H1 (cell line): ENCODE results near the gene SUCNR1. TPM values are rescaled to one million over a fixed set of nuclear protein-coding genes. Genes with fewer than 3 reads are reported as not detected.

Experiments used
- CTCF ChIA-PET: fragments of 300-600 bp; sonication (Branson Sonifier 250); formaldehyde crosslinking; loops from one replicate; lab custom pipeline; 2021; ENCODE audit not compliant: partially characterized antibody; lab: Charles Lee
- POLR2A ChIA-PET: fragments of 300-600 bp; sonication (Branson Sonifier 250); formaldehyde crosslinking; loops from one replicate; lab custom pipeline; 2021; ENCODE audit warnings: inconsistent platforms; ENCODE audit not compliant: partially characterized antibody; lab: Charles Lee
- DNase-seq, 2 experiments: peaks; one replicate each; pipeline versions ENCODE4 v3.0.0 to v3.0.0-alpha.2; 2010 to 2022; ENCODE audit warnings: low spot score in 2 of 2, low read depth in 1 of 2, mixed read lengths in 1 of 2
- FAIRE-seq: peaks from 2 replicates; lab custom pipeline; 2011; peaks lifted over from hg19 to GRCh38; lab: Jason Lieb, UNC
- H2AFZ ChIP-seq: 2 replicates; pipeline ENCODE4 v1.8.1; 2012; ENCODE audit warnings: low read length, inconsistent platforms
- H2AK5ac ChIP-seq: 2 replicates; pipeline ENCODE4 v1.6.1; 2013; ENCODE audit warnings: low read depth, low read length
- H2BK120ac ChIP-seq: replicated peaks from 2 replicates; pipeline ENCODE3; 2013; ENCODE audit warnings: low read depth, low read length, inconsistent platforms
- H2BK12ac ChIP-seq: 2 replicates; pipeline ENCODE4 v1.6.1; 2013; ENCODE audit warnings: low read depth, low read length
- H2BK15ac ChIP-seq: 2 replicates; pipeline ENCODE4 v1.6.1; 2013; ENCODE audit warnings: low read length
- H2BK20ac ChIP-seq: 2 replicates; pipeline ENCODE4 v1.6.1; 2013; ENCODE audit warnings: low read length
- H2BK5ac ChIP-seq: 2 replicates; pipeline ENCODE4 v1.6.1; 2013; ENCODE audit warnings: low read depth, low read length
- H3K14ac ChIP-seq: 2 replicates; pipeline ENCODE4 v1.6.1; 2013; ENCODE audit warnings: inconsistent platforms; ENCODE audit not compliant: insufficient read length
- H3K18ac ChIP-seq: 2 replicates; pipeline ENCODE4 v1.6.1; 2013; ENCODE audit warnings: low read length; ENCODE audit errors: extremely low read depth
- H3K23ac ChIP-seq: 2 replicates; pipeline ENCODE4 v1.6.1; 2013; ENCODE audit warnings: inconsistent platforms; ENCODE audit not compliant: insufficient read length
- H3K23me2 ChIP-seq: 2 replicates; pipeline ENCODE4 v1.6.1; 2013; ENCODE audit warnings: low read depth, low read length
- H3K27ac ChIP-seq: 2 replicates; pipeline ENCODE4 v1.6.1; 2011; ENCODE audit warnings: low read depth, low read length, inconsistent platforms
- H3K27me3 ChIP-seq, 4 experiments: replicated peaks in 1 of 4; 1 replicate in 1 of 4; 2 replicates in 3 of 4; pipeline versions ENCODE4 v1.6.1 to v1.8.1; 2011 to 2013; ENCODE audit warnings: low read length in 3 of 4, mild to moderate bottlenecking in 3 of 4, inconsistent platforms in 2 of 4, mixed read lengths in 2 of 4, moderate library complexity in 1 of 4; ENCODE audit not compliant: control insufficient read depth in 3 of 4, insufficient read depth in 3 of 4; ENCODE audit errors: extremely low read depth in 1 of 4
- H3K36me3 ChIP-seq, 4 experiments: 2 replicates each; pipeline versions ENCODE4 v1.6.1 to v1.8.1; 2011 to 2013; ENCODE audit warnings: mild to moderate bottlenecking in 4 of 4, low read length in 3 of 4, moderate library complexity in 2 of 4, control low read depth in 1 of 4, inconsistent platforms in 1 of 4; ENCODE audit not compliant: insufficient read depth in 4 of 4, control insufficient read depth in 2 of 4
- H3K4ac ChIP-seq: replicated peaks from 2 replicates; pipeline ENCODE3; 2013; ENCODE audit warnings: low read length, low read depth, mixed read lengths, inconsistent platforms; ENCODE audit not compliant: insufficient read length
- H3K4me1 ChIP-seq, 4 experiments: replicated peaks in 1 of 4; 1 replicate in 1 of 4; 2 replicates in 3 of 4; pipeline versions ENCODE4 v1.6.1 to v1.8.1; 2011 to 2013; ENCODE audit warnings: low read length in 3 of 4, inconsistent platforms in 2 of 4, mixed read lengths in 1 of 4; ENCODE audit not compliant: insufficient read depth in 4 of 4, control insufficient read depth in 3 of 4
- H3K4me2 ChIP-seq, 2 experiments: 2 replicates each; pipeline versions ENCODE4 v1.6.1 to v1.8.1; 2011 to 2013; ENCODE audit warnings: low read depth in 2 of 2, low read length in 2 of 2, control low read depth in 1 of 2, inconsistent platforms in 1 of 2, mild to moderate bottlenecking in 1 of 2; ENCODE audit not compliant: insufficient read depth in 1 of 2
- H3K4me3 ChIP-seq, 4 experiments: fragments of 200-600, 300-600 bp in 1 of 4; sonication (generic), shearing (Covaris generic), sonication (Bioruptor Twin) in 1 of 4; 2 replicates each; pipeline versions ENCODE4 v1.5.1 to v1.8.1; 2011 to 2016; ENCODE audit warnings: low read length in 4 of 4, low read depth in 3 of 4, control low read depth in 2 of 4, inconsistent platforms in 2 of 4, mild to moderate bottlenecking in 2 of 4, mixed read lengths in 1 of 4, moderate library complexity in 1 of 4; ENCODE audit not compliant: insufficient read depth in 2 of 4; ENCODE audit errors: extremely low read depth in 1 of 4
- H3K56ac ChIP-seq: replicated peaks from 2 replicates; pipeline ENCODE3; 2013; ENCODE audit warnings: low read depth, mild to moderate bottlenecking, mixed read lengths, low read length, inconsistent platforms; ENCODE audit not compliant: insufficient read length
- H3K79me1 ChIP-seq: 2 replicates; pipeline ENCODE4 v1.6.1; 2013; ENCODE audit warnings: low read depth, low read length, control low read depth
- H3K79me2 ChIP-seq, 2 experiments: 2 replicates each; pipeline versions ENCODE4 v1.6.1 to v1.8.1; 2012 to 2013; ENCODE audit warnings: low read length in 2 of 2, mild to moderate bottlenecking in 2 of 2, inconsistent platforms in 1 of 2; ENCODE audit not compliant: insufficient read depth in 2 of 2, control insufficient read depth in 1 of 2
- H3K9ac ChIP-seq, 4 experiments: replicated peaks in 1 of 4; 1 replicate in 1 of 4; 2 replicates in 3 of 4; pipeline versions ENCODE4 v1.6.1 to v1.8.1; 2011 to 2013; ENCODE audit warnings: low read depth in 3 of 4, low read length in 3 of 4, control low read depth in 2 of 4, mild to moderate bottlenecking in 2 of 4, moderate library complexity in 2 of 4, inconsistent platforms in 1 of 4; ENCODE audit errors: extremely low read depth in 1 of 4
- H3K9me3 ChIP-seq, 2 experiments: 2 replicates each; pipeline versions ENCODE4 v1.6.1 to v1.8.1; 2012 to 2013; ENCODE audit warnings: mild to moderate bottlenecking in 2 of 2, moderate library complexity in 2 of 2, control low read depth in 1 of 2, inconsistent platforms in 1 of 2, low read depth in 1 of 2, low read length in 1 of 2, mixed read lengths in 1 of 2; ENCODE audit not compliant: insufficient read depth in 2 of 2
- H4K20me1 ChIP-seq, 2 experiments: replicated peaks in 1 of 2; 2 replicates each; pipeline versions ENCODE3 to v1.8.1; 2011 to 2013; ENCODE audit warnings: inconsistent platforms in 2 of 2, low read length in 2 of 2, mild to moderate bottlenecking in 1 of 2; ENCODE audit not compliant: insufficient read depth in 2 of 2, control insufficient read depth in 1 of 2
- H4K5ac ChIP-seq: 2 replicates; pipeline ENCODE4 v1.6.1; 2013; ENCODE audit warnings: low read length, low read depth, mixed read lengths, inconsistent platforms; ENCODE audit not compliant: insufficient read length
- H4K8ac ChIP-seq: 2 replicates; pipeline ENCODE4 v1.8.0; 2013; ENCODE audit warnings: mild to moderate bottlenecking, moderate library complexity, low read length, inconsistent platforms; ENCODE audit not compliant: insufficient read depth; ENCODE audit errors: extremely low read depth
- H4K91ac ChIP-seq: replicated peaks from 2 replicates; pipeline ENCODE3; 2013; ENCODE audit warnings: low read length, mixed read lengths, inconsistent platforms; ENCODE audit not compliant: insufficient read length
- EGR1 ChIP-seq: IDR thresholded peaks from 2 replicates; pipeline ENCODE4 v1.6.1; 2011; ENCODE audit warnings: low read depth, low read length, borderline replicate concordance
- EZH2 ChIP-seq: fragments of 200-600 bp; sonication (generic); IDR thresholded peaks from 2 replicates; pipeline ENCODE4 v1.7.1; 2012; ENCODE audit warnings: low read depth, mild to moderate bottlenecking, moderate library complexity, low read length, inconsistent platforms; ENCODE audit not compliant: severe bottlenecking
- RAD21 ChIP-seq, 2 experiments: IDR thresholded peaks in 1 of 2; conservative IDR thresholded peaks in 1 of 2; 2 replicates each; pipeline ENCODE4 v1.6.1; 2011; ENCODE audit warnings: low read depth in 2 of 2, low read length in 2 of 2, improper control_type of control experiment in 1 of 2, inconsistent platforms in 1 of 2, mild to moderate bottlenecking in 1 of 2, moderate library complexity in 1 of 2
- WGBS, 2 experiments: shearing (Covaris generic) in 1 of 2; methylation state at CpG; one replicate each; pipeline versions ENCODE4 v1.1.6 to v1.1.7; 2013 to 2015; ENCODE audit warnings: low lambda C conversion rate in 2 of 2, mixed read lengths in 2 of 2, inconsistent platforms in 1 of 2, low coverage in 1 of 2, missing lambda C conversion rate in 1 of 2; ENCODE audit not compliant: insufficient replicate concordance in 2 of 2, insufficient coverage in 1 of 2, insufficient read length in 1 of 2; ENCODE audit errors: extremely low coverage in 1 of 2, missing lambda C conversion rate in 1 of 2; 5-methylcytosine and 5-hydroxymethylcytosine counted together
- polyA plus RNA-seq, 7 experiments: library from polyadenylated mRNA; depleted of rRNA in 3 of 7; stranded (reverse) in 5 of 7; unstranded in 2 of 7; fragments of >200 nt in 5 of 7; fragments of 200-250 nt in 2 of 7; gene quantifications; 1 replicate in 5 of 7; 2 replicates in 1 of 7; 4 replicates in 1 of 7; pipeline versions ENCODE4 v1.2.1 to v1.2.3, GENCODE V29; 2011 to 2013; ENCODE audit warnings: missing spikeins in 2 of 7, mixed read lengths in 2 of 7
- total RNA-seq: library from RNA; stranded (reverse); fragmentation: NEBNext Ultra II Directional; extraction: Animal tissue kit (Norgen Biotek cat#: 25700); gene quantifications from 2 replicates; pipeline ENCODE4 v1.2.1, GENCODE V29; 2021
- TF ChIP-seq, protein P1 (sequence below), 3 experiments: IDR thresholded peaks; 1 replicate in 2 of 3; 2 replicates in 1 of 3; pipeline versions ENCODE4 v1.5.1 to v1.6.1; 2011; ENCODE audit warnings: low read length in 3 of 3, mild to moderate bottlenecking in 3 of 3, inconsistent platforms in 2 of 3, low read depth in 1 of 3, moderate library complexity in 1 of 3; ENCODE audit not compliant: insufficient read depth in 1 of 3; ENCODE audit errors: control extremely low read depth in 1 of 3

The SUCNR1 gene
- total and polyA plus RNA-seq, 2 of the 8 experiments (the other 6 are each of a cell fraction or from before 2014, with no cell fraction given): not detected

DNA sequence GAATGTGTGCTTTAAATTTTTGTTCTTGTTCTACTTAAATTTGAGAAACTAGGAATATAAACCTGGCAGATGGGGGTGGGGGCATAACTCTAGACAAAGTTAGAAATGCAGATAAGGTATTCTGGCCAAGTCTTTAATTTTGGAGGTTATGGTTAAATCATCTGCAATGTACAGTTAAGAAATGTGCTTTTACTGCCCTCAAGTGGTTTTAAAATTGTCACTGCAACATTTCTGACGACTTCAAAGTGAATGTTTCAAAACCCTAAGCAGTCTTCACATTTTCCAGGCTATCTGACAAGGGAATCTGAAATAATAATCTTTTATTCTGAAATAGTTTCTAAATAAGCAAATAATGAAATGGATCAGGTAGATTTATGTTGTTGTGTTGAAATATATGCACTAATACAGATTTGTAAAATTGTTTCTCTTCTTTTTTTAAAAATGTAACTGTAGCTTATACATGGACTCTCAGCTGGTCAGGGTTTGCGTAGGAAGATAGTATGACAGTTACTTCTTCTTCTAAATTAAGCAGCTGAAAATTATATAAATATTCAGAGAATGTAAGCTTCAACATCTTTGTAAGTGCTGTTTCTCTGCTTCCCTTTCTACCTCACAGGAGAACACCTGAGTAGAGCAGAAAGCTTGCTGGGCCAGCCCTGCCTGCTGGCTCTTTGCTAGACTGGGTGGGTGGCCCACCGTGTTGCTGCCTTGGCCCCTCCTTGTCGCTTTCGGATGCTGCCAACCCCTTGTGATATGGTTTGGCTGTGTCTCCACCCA, 45.0 kb downstream of the SUCNR1 start:
- Histone ChIP-seq H2AFZ (0 out of 2 replicates have a peak overlapping the region, but pooled peaks have one; percentile 27), H3K4me3 (no peak overlapping the region), H3K4ac (no peak overlapping the region), H2AK5ac (no peak overlapping the region), H3K9me3 (no peaks in the 10 kb centered on the region), H3K36me3 (no peaks in the 10 kb centered on the region), H2BK5ac (no peak overlapping the region), H3K9ac (no peak overlapping the region), H2BK20ac (no peak overlapping the region), H3K79me2 (no peaks in the 10 kb centered on the region), H3K23ac (no peak overlapping the region), H3K27ac (no peak overlapping the region), H3K79me1 (no peaks in the 10 kb centered on the region), H3K4me2 (no peak overlapping the region), H4K91ac (no peak overlapping the region), H2BK120ac (no peak overlapping the region), H4K5ac (no peak overlapping the region), H3K18ac (no peak overlapping the region), H3K4me1 (no peaks in the 10 kb centered on the region), H3K14ac (no peak overlapping the region), H3K23me2 (no peaks in the 10 kb centered on the region), H2BK15ac (no peak overlapping the region; the same call in 1 of the 2 replicates), H4K20me1 (no peaks in the 10 kb centered on the region), H4K8ac (no peak overlapping the region), H3K56ac (no peak overlapping the region), H3K27me3 (no peaks in the 10 kb centered on the region), H2BK12ac (no peak overlapping the region)
- ChIA-PET POLR2A (no interaction called here), CTCF (interaction anchor here (0.7 to 1.9 kb wide), 21 partner anchors 8 to 689 kb away, joined by 3 to 12 read pairs (median 3); no protein-coding TSS in a partner anchor)
- TF ChIP-seq RAD21 (IDR thresholded peaks at IDR 0.05 in 1 of 2, conservative IDR thresholded peaks at IDR 0.05 in 1 of 2; ENCODE audit: low read depth in 2 of 2, low read length in 2 of 2) (peak; percentile 69 to 76), EGR1 (no peak), EZH2 (no peak)
- TF ChIP-seq, protein P1, sequence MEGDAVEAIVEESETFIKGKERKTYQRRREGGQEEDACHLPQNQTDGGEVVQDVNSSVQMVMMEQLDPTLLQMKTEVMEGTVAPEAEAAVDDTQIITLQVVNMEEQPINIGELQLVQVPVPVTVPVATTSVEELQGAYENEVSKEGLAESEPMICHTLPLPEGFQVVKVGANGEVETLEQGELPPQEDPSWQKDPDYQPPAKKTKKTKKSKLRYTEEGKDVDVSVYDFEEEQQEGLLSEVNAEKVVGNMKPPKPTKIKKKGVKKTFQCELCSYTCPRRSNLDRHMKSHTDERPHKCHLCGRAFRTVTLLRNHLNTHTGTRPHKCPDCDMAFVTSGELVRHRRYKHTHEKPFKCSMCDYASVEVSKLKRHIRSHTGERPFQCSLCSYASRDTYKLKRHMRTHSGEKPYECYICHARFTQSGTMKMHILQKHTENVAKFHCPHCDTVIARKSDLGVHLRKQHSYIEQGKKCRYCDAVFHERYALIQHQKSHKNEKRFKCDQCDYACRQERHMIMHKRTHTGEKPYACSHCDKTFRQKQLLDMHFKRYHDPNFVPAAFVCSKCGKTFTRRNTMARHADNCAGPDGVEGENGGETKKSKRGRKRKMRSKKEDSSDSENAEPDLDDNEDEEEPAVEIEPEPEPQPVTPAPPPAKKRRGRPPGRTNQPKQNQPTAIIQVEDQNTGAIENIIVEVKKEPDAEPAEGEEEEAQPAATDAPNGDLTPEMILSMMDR (IDR thresholded peaks at IDR 0.05; ENCODE audit: control extremely low read depth in 1 of 3, insufficient read depth in 1 of 3, low read depth in 1 of 3, low read length in 3 of 3): peak in 2 of 3 experiments; percentile 35 to 48; a peak in 2 of 4 replicates
- FAIRE-seq (peak; percentile 78), DNase-seq (no peak)
- 73% methylated on average over 5 of the region's 5 CpGs; no CpG with 5 or more reads in 1 of the 2 experiments for WGBS, 2 experiments
